Measurements from ENCODE around the gene NOTUM.

The NOTUM gene

DNA sequence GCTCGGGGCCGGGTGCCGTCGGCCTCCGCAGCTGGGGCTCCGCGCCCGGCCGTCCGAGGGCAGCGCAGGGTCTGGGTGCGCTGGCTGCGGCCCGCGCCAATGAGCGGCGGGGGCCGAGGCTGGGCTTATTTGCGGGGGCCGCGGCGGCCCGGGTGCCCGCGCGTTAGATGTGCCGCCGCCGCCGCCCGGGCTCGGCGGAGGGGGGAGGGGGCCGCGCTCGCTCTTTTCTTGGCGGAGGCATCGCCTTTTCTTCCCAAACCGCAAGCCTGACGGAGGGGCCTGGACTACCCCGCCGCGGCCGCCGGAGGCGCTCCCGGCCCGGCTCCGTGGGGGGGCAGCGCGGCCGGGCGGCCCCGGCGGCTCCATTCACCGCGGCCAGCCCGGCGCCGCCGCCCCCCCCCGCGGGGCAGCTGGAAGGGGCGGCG lies at the start of gene NOTUM:
NOTUM (minus strand) TSS at position 101 of the 425 bp plus-strand sequence. CDS start 278 bp downstream, outside the sequence.
- no peak for DNase-seq (ENCODE audit: low spot score)

- DNase-seq (ENCODE audit: low spot score), result no peak
These were observed 48.4 kb upstream of the NOTUM start for GRCh38 chr17:82009413-82009812.

DNA sequence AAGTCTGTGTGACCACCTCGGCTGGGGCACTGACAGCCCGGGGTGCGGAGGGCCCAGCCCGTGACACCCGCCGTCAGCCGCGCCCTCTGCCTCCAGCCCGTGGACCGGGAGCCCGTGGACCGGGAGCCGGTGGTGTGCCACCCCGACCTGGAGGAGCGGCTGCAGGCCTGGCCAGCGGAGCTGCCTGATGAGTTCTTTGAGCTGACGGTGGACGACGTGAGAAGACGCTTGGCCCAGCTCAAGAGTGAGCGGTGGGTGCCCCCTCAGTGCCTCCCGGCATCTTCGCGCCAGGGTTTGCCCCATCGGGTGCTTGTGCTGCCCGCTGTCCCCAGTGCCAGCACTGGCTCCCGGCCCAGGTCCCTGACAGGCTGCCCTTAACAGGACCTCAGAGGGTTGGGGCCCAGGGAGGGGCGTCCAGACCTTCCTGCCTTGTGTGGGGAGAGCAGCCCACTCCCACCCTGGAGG lies 48.0 kb upstream of the NOTUM start:
- DNase-seq (ENCODE audit: low spot score), result no peak

GRCh38 chr17:82008258-82008940 lies 47.4 kb upstream of the NOTUM start:
- no peak for DNase-seq (ENCODE audit: low spot score)

DNA sequence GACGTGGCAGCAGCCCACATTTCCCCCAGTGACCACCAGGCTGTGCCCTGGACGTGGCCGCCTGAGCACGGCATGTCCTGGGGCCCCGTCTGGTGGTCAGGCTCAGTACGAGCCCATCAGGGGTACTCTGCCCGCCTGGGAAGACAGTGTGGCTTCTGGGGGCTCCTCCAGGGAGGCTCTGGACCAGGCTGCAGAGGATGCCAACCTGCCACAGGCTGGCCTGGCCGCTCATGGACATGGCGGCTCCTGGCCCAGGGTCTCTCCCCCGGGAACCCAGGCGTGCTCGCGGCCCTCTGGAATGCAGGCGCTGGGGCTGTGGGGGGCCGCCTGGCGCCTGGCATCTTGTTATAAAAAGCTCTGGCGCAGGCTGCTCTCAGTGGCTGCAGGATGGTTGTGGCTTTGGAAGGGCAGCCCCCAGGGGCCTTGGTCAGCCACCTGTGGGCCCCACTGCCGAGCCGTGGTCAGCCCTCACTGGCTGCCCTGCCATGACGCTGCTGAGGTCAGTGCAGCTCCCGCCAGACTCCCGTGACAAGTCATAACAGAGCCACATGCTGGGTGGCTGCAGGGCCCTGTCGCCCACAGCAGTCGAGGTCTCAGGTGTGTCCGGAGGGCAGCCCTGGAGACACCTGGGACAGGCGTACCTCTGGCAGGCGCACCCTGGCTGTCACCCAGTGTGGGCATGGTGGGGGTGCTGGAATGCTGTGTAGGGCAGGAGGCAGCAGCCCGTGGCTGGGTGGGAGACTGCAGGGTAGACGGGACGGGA lies 46.7 kb upstream of the NOTUM start:
- DNase-seq (ENCODE audit: low spot score), result no peak

- no peak for DNase-seq (ENCODE audit: low spot score)
These were observed 46.2 kb upstream of the NOTUM start for GRCh38 chr17:82007228-82007494.

DNA sequence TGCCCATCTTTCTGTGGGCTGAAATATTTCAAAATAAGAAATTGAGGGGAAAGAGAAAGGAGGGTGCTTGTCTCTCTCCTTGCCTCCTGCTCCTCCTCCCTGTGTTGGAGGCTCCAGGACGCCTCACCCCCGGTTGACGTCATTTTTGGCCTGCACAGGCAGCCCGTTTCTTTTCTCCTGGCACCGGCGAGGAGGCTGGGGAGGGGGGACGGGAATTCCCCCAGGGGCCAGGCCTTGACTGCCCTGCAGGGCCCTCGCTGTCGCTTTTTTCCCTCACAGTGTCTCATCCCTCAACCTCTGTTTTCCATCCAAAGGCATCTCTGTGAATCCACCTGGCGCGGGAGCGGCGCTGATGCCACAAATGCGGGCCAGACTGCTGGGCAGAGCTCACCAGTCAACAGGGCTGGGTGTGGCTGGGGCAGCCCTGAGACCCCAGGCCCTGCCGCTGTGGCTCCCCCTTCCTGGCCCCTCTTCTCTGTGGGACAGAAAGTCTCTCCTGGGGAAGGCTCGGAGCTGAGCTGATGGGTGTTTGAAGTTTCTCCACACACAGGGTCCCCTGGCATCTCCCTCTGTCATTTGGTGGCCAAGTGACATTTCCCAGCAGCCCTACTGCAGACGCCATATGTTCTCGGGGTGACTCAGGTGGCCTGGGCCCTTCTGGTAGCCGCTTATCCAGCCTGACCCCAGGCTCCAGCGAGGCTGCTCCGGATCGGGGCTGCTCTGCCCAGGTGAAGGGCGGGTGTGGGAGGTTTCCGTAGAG lies 45.7 kb upstream of the NOTUM start:
- no peak for DNase-seq (ENCODE audit: low spot score)

- no peak for DNase-seq (ENCODE audit: low spot score)
These were observed 44.8 kb upstream of the NOTUM start for GRCh38 chr17:82005701-82006348.

- DNase-seq (ENCODE audit: low spot score), result no peak
These were observed 43.8 kb upstream of the NOTUM start for GRCh38 chr17:82004517-82005455.

DNA sequence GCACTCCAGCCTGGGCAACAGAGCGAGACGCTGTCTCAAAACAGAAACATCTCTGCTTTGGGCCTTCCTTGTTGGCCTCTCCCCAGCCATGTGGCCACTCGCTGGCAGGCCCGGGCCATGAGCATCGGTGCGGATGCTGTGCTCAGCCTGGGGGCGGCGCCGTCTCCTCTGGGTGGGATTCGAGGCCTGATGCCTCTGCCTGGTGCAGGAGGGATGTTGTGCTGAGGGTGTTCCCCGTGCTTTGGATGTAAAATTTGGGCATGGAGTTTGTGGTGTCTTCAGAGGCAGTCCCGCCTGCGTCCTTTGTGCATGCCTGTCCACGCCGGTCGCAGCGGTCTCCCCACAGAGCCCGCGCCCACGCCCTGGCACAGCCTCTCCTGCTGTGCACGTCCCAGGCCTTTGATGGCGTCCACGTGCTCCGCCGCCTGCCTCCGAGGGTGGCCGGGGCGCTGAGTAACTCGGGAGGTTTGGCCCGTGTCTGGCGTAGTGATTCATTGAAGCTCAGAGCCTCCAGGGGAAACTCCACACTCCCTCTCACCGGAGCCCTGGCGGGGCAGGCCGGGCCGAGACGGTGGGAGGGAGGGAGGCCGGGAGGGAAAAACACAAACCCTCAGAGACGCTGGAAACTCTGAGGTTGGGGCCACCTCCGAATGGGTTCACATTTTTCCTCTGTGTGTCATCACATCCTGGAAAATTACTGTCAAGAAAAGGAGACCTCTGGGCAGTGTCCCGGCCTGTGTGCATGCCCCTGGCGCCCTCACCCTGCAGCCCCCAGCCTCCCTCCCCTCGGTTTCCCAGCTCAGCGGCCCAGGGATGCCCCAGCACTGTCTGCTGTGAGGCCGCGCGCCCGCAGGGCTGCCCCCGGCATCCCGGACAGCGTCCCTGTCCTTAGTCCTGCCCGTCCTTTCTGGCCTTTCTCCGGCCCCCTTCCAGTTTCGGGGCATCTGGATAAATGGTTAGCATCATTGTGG lies 42.7 kb upstream of the NOTUM start:
- no peak for DNase-seq (ENCODE audit: low spot score)

GRCh38 chr17:82001571-82002056 lies 40.6 kb upstream of the NOTUM start:
- no peak for DNase-seq (ENCODE audit: low spot score)

- no peak for DNase-seq (ENCODE audit: low spot score)
These were observed 40.0 kb upstream of the NOTUM start for GRCh38 chr17:82000803-82001570.

- no peak for DNase-seq (ENCODE audit: low spot score)
These were observed 39.2 kb upstream of the NOTUM start for GRCh38 chr17:81999976-82000802.

GRCh38 chr17:81999587-81999975 lies 38.6 kb upstream of the NOTUM start:
- no peak for DNase-seq (ENCODE audit: low spot score)

DNA sequence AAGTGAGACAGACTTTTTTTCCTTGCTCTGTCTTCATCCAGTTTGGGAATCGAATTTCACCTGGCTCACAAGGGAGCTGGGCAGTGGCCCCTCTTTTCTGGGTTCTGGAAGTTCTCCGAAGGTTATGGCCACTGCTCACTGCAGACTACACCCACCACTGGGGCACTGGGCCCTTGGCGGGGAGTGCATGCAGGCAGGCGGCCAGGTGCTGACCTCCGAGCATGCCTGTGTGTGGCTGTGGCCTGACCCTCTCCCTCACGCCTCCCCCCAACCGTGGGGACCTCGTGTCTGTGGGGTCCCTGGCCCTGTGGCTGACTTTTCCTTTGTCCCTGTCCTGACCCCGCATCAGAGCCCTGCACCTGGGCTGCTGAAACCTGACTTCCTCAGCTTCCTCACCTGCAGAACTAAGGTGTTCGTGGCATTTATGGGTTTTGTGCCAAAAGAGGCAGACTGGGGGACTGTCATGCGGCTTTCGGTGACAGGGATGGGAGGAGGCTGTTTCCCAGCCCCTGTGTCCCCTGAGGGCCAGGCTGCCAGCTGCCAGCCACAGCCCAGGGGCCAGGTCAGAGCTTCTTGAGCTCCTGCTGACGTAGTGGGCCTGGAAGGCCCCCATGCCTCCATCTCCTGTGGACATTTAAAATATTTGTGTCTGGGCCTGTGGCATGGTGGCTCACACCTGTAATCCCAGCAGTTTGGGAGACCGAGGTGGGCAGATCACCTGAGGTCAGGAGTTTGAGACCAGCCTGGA lies 37.9 kb upstream of the NOTUM start:
- no peak for DNase-seq (ENCODE audit: low spot score)

DNA sequence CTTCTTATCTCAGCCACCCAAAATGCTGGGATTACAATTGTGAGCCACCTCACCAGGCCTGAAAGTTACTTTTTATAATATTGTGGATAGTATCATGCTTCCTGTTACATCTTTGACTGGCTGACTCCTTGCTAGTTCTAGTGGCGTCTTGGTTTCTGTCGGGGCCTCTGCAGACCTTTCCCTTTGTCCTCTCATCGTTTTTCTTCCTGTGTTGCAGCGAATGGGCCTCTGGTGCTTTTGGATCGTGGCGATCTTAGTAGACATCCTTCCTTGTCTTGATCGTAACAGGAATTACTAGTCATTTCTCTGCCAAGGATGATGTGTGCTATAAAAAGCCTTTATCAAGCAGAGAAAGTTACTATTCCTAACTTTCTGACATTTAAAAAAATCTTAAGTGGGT lies 37.2 kb upstream of the NOTUM start:
- no peak for DNase-seq (ENCODE audit: low spot score)

- DNase-seq (ENCODE audit: low spot score), result no peak
These were observed 35.9 kb upstream of the NOTUM start for GRCh38 chr17:81996757-81997441.
